DMS153 treated with DMSO at 0.1 percent for 48 hours (cell line): ENCODE data around the gene SHOX.

Experiments
- DNase-seq: peaks from one replicate; lab custom pipeline; 2025; ENCODE audit not compliant: unreplicated experiment; lab: John Stamatoyannopoulos, UW

Gene SHOX

GRCh38 chrX:663841-664240, 33.2 kb downstream of the SHOX start:
- no peak for DNase-seq

- DNase-seq, result no peak
These were observed 36.5 kb downstream of the SHOX start for GRCh38 chrX:666762-667720.

DNA sequence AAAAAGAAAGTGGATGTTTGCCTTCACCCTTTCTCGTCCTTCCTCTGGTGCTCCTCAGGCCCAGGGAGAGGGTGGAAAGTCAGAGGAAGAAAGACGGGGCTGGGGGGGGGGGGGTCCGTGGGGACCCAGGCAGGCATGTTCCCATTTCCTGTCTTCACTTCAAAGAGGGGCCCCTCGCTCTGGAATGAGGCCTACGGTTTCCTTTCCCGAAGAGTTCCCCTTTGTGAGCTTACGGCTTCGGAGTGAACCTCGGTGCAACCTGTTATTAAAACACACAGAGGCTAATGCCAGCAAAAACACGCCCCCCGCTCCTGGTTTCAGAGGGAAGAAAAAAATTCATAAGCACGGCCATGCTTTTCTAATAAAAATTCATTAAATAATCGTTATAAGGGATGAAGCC, 40.1 kb downstream of the SHOX start:
- no peak for DNase-seq

GRCh38 chrX:672931-673330, 42.3 kb downstream of the SHOX start:
- DNase-seq, result no peak

DNA sequence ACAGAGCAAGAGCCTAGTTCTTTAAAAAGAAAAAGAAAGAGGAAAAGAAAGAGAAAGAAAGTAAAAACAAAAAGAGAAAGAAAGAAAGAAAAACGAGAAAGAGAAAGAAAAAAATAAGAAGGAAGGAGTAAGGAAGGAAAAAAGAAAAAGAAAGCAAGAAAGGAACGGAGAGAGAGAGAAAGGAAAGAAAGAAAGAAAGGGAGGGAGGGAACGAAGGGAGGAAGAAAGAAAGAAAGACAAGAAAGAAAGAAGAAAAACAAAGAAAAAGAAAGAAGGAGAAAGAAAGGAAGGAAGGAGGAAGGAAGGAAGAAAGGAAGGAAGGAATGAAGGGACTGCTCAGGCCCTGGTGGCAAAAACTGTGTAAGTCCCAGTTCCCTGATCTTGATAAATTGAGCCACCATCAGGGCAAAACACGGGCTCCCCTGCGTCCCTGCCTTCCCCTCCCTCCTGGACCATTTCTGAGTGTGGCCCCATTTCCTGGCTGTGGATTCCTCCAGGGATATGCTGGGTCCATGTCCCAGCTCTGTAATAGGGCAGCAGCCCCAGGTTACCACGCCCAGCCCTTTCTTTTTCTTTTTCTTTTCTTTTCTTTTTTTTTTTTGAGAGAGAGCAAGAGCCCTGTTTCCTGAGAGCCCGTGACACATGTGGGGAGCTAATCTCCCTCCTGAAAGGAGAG, 44.8 kb downstream of the SHOX start:
- no peak for DNase-seq

GRCh38 chrX:675955-676295, 45.3 kb downstream of the SHOX start:
- DNase-seq, result no peak

- no peak for DNase-seq
These were observed 46.8 kb downstream of the SHOX start for GRCh38 chrX:677376-677775.

DNA sequence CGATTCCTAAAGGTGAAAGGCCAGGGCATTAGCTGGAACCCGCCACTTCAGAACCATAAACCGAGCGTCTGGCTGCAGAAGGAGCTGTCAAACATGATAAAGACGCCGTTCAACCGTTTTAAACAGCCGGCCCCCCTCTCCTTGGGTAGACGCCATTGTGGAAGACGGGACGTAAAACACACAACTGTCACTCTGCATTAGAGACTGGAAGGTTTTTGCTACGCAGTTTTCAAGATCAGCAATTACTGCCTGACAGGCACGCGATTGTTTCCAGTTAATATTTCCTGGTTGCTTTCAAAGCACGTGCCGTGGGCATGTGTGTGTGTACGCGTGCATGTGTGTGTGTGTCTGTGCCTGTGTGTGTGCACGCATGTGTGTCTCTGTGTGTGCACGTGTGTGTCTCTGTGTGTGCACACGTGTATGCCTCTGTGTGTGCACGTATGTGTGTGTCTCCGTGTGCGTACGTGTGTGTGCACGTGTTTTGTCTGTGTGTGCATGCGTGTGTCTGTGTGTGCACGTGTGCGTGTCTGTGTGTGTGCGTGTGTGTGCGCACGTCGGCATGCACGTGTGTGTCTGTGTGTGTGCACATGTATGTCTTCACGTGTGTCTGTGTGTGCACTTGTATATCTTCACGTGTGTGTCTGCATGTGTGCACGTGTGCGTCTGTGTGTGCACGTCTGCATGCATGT, 48.8 kb downstream of the SHOX start:
- DNase-seq, result no peak

DNA sequence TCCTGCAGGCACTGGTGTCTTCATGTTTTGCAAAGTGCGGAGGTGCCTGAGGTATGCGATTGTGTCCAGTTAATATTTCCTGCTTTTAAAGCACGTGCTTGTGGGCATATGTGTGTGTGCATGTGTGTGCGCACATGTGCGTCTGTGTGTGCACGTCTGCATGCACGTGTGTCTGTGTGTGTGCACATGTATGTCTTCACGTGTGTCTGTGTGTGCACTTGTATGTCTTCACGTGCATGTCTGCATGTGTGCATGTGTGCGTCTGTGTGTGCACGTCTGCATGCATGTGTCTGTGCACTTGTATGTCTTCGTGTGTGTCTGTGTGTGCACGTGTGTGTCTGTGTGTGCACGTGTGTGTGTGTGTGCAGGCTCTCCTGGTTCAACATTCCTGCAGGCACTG, 49.5 kb downstream of the SHOX start:
- DNase-seq, result no peak

GRCh38 chrX:681989-682388, 51.4 kb downstream of the SHOX start:
- DNase-seq, result no peak

DNA sequence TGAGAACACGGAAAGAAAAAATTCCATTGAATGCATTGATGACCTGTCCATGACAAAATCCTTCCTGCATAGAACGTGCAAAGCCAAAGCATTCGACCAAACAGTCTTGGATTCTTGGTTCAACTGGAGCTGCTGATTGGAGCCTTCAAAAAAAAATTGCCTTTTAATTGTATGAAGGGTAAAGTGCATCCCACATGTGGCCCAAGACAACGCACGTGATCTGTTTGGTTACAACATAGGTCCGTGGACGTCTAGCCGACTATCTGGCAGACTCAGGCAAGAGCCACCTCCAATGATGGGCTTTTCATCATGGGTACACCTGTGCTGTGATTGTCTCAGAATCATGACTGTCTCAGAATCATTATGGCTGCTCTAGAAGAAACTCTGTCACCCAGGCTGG, 52.3 kb downstream of the SHOX start:
- no peak for DNase-seq

GRCh38 chrX:683576-683975, 53.0 kb downstream of the SHOX start:
- no peak for DNase-seq

DNA sequence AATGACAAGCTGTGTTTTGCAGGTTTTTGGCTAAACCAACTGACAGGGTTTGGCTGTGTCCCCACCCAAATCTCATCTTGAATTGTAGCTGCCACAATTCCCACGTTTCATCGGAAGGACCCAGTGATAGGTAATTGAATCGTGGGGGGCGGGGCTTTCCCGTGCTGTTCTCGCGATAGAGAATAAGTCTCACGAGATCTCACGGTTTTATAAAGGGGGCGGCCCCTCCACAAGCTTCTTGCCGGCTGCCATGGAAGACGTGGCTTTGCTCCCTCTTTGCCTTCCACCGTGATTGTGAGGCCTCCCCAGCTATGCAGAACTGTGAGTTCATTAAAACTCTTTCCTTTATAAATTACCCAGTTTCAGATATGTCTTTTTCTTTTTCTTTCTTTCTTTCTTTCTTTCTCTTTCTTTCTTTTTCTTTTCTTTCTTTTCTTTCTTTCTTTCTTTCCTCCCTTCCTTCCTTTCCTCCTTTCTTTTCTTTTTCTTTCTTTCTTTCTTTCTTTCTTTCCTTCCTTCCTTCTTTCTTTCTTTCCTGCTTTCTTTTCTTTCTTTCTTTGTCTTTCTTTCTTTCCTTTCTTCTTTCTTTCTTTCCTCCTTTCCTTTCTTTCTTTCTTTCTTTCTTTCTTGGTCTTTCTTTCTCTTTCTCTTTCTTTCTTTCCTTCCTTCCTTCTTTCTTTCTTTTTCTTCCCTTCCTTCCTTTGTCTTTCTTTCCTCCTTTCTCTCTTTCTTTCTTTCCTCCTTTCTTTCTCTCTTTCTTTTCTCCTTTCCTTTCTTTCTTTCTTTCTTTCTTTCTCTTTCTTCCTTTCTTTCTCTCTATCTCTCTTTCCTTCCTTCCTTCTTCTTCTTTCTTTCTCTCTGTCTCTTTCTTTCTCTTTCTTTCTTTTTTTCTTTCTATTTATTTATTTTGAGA, 54.8 kb downstream of the SHOX start:
- no peak for DNase-seq

GRCh38 chrX:689983-690382, 59.4 kb downstream of the SHOX start:
- DNase-seq, result no peak

DNA sequence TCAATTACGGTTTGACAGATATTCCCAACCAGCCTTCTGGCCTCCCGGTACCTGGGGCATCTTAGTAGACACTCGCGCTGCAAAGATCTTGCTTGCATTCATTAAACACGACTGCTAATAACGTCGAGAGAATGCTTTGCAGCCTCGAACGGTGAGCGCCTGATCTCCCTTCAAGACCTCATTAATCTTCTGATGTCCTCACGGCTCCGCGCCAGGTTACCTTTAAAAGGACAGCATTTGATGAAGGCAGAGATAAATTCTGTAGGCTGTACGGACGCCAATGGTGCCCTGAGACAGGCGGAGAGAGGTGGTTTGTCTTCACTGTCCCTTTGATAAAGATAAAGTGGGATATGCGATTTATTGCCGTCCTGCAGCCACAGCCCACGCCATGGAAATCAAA, 64.2 kb downstream of the SHOX start:
- no peak for DNase-seq

DNA sequence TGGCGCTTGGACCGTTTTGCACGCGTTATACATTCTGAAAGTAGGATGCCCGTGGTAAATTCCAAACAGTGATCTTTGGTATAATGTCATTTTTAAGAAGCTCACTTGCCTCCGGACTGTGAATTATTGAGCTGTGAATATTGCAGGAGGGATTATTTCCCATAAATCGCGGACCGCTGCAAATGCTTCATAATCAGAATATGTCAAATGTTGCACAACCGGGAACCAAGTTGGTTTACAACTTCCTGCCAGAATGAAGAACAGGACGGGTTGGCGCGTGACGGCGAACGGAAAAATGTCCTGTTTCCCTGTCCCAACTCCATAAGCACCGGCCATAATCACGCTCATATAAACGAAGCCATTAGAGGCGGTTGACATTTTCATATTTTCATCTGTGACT, 67.6 kb downstream of the SHOX start:
- DNase-seq, result no peak

- no peak for DNase-seq
These were observed 70.3 kb downstream of the SHOX start for GRCh38 chrX:700936-701335.

DNA sequence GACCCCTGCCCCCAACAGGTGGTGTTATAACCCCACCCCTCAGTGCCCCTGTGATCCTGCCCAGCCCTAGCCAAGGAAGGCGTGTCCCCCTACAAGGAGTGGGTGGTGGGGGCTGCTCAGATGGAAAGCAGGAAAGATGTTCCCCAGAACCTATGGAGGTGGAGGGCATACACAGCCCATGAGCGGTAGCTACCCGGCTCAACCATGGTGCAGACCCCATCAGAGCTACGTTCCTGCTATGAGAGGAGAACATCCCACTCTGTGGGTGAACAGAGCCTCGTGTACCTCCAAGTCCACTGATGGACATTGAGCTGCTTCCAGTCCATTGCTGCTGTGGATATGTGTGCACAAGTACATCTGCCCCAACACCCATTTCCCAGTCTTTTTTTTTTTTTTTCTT, 71.1 kb downstream of the SHOX start:
- no peak for DNase-seq

GRCh38 chrX:703466-703865, 72.9 kb downstream of the SHOX start:
- no peak for DNase-seq

GRCh38 chrX:703866-704265, 73.3 kb downstream of the SHOX start:
- no peak for DNase-seq
